Endometrial microvascular endothelial cells (primary cell): Measurements from ENCODE around the gene CACNA1B. TPM values are rescaled to one million over a fixed set of nuclear protein-coding genes. Genes with fewer than 3 reads are reported as not detected.

Experiments
- in situ Hi-C: cut with HindIII; loops from 2 replicates; pipeline ENCODE4 v1.10.0; 2017; ENCODE audit warnings: low sequenced_read_pairs, low pct_unique_long_range_greater_than_20kb; ENCODE audit errors: inconsistent ontology term
- total RNA-seq: library from RNA; depleted of rRNA; stranded (reverse); fragments of >200 nt; gene quantifications from one replicate; pipeline ENCODE4 v1.2.3, GENCODE V29; 2015; ENCODE audit errors: inconsistent ontology term

The CACNA1B gene
- total RNA-seq, 1 donor from 2014 or later = not detected

GRCh38 chr9:138053996-138054752, 176.6 kb downstream of the CACNA1B start:
- in situ Hi-C loops = no loop called here

GRCh38 chr9:138057726-138058125, 180.1 kb downstream of the CACNA1B start:
- in situ Hi-C loops = no loop called here

- in situ Hi-C loops = no loop called here
Measured at GRCh38 chr9:138058181-138058580, 180.6 kb downstream of the CACNA1B start.

DNA sequence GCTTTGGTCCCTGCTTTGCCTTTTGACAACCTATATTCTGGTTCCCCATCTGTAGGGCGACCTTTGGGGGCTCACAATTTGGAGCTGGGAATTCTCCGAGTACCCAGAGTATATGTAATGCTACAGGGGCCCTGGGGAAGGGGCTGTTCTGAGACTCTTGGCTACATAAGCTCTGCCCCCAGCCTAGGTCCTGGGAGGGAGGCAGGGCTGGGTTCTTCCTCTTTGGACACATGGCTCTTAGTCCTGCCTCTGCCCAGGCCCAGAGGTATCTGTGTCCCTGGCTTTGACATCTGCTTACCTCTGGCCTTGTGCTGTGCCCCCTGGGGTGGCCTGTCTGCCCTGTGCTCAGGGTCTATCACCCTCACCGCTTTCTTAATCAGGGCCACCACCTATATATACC, 181.6 kb downstream of the CACNA1B start:
- in situ Hi-C loops = no loop called here

GRCh38 chr9:138060365-138060764, 182.8 kb downstream of the CACNA1B start:
- in situ Hi-C loops = no loop called here

- in situ Hi-C loops = no loop called here
Measured at GRCh38 chr9:138060881-138061280, 183.3 kb downstream of the CACNA1B start.

DNA sequence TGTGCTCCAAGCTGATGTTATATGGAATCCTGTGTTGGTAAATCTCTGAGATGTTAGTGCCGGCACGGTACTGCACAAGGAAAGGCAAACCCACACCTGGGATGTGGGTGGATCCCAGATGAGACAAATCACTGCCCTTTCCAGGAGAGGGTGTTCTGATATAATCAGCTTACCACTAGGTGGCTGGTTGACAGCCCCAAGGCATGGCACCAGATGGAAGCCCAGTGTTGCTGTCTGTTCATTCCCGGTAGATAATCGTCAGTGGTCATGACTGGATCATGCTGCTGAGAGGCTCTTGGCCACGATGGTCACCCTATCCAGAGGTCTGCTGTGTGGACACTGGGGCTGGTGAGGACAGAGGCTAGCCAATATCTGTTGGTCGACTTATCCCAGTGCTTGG, 184.0 kb downstream of the CACNA1B start:
- in situ Hi-C loops = no loop called here

DNA sequence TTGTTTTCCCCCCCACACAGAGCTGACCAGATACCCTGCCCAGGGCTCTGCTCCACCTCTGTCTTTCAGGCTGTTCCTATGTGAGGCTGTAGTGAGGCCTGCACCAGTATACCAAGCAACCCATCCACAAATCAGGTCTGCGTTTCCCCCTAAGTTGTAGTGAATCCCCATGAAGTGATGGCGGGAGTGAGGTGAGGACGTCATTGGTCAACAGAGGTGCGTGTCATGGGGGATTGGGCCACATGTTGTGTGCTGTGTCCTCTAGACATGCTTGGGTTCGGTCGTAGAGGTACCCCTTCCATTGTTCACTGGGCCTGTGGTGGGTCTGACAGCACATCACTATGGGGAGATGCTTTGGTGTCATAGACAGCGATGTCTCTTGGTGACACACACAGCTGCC, 184.6 kb downstream of the CACNA1B start:
- in situ Hi-C loops = no loop called here

DNA sequence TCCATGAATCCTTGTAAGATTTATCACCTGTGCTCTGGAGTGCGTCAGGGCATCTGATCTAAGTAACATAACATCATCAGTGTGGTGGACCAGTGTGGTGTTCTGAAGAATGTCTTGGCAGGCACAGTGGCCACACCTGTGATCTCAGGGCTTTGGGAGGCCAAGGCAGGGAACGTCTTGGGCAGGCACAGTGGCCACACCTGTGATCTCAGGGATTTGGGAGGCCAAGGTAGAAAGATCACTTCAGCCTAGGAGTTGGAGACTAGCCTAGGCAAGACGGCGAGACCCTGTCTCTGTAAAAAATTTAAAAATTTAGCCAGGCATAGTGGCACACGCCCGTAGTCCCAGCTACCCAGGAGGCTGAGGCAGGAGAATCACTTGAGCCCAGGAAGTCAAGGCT, 185.5 kb downstream of the CACNA1B start:
- in situ Hi-C loops = no loop called here

GRCh38 chr9:138063785-138064184, 186.2 kb downstream of the CACNA1B start:
- in situ Hi-C loops = no loop called here

GRCh38 chr9:138064547-138064946, 187.0 kb downstream of the CACNA1B start:
- in situ Hi-C loops = no loop called here

GRCh38 chr9:138065287-138065686, 187.7 kb downstream of the CACNA1B start:
- in situ Hi-C loops = no loop called here

- in situ Hi-C loops = no loop called here
Measured at GRCh38 chr9:138066049-138066448, 188.5 kb downstream of the CACNA1B start.

- in situ Hi-C loops = no loop called here
Measured at GRCh38 chr9:138067613-138068367, 190.2 kb downstream of the CACNA1B start.

- in situ Hi-C loops = no loop called here
Measured at GRCh38 chr9:138068601-138069035, 191.0 kb downstream of the CACNA1B start.

DNA sequence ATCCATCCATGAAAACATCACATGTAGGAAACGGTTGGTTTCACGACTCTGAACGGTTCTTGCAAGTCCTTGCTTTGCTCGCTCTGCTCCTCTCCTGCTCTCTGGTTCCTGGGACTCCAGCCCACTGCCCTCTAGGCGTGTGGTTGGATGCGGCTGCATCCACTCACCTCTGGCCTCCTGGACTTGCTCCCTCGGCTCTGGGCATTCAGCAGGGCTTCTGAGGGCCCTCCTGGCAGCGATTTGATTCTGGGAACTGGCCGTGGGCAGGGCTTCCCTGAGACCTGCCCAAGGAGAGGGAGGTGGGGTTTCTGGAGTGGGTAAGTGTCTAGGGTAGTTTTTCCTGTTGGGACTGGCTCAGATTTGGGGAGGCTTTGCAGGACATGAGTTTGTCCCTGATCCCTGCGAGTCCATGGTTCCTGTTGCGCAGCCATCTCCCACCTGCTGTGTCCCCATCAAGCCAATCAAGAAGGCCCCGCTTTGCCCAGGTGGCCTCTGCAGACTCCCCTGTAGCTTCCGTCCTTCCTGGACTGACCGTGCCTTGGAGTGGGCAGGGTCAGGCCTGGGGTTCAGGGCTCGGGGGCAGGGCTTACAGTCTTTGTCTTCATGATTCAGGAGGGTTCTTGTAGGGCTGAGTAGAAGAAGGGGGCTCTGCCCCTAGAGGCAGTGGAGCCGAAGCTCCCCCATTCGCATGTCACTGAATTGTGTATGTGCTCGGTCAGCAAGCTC, 192.3 kb downstream of the CACNA1B start:
- in situ Hi-C loops = no loop called here

DNA sequence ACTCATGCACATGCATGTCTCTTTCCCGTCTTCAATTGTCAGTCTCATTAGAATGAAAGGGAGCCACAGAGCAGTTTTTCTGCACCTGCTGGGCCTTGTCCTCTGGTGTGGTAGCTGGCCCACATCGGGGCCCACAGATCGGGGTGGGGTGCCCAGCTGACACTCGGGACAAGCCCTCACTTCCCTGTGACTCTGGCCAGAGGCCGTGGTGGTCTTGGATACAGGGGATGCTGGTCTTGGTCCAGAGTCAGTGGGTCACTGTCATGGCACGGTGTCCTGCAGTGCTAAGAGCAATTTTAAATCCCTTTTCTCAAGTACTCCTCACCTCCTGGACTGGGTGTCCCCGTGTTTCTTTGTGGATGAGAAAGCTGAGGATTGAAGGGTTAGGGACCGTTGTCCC, 193.2 kb downstream of the CACNA1B start:
- in situ Hi-C loops = no loop called here

DNA sequence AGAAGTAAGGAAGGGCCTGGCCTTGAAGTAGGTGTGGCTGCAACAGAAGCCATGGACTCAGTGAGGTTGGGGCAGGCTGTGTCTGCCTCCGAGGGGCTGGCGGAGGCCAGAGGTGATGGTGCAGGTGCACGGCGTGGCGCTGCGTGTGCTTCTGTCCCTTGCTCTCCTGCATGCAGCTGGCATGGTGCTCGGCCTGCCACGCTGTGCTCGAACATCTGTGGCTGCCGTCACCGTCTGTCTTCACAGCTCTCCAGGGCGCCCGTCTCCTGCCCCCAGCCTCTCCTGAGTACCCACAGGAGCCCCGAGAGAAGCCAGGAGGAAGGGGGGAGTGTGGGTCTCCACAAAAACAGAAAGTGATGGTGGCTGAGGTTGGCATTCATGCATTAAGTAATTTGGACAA, 193.7 kb downstream of the CACNA1B start:
- in situ Hi-C loops = no loop called here

DNA sequence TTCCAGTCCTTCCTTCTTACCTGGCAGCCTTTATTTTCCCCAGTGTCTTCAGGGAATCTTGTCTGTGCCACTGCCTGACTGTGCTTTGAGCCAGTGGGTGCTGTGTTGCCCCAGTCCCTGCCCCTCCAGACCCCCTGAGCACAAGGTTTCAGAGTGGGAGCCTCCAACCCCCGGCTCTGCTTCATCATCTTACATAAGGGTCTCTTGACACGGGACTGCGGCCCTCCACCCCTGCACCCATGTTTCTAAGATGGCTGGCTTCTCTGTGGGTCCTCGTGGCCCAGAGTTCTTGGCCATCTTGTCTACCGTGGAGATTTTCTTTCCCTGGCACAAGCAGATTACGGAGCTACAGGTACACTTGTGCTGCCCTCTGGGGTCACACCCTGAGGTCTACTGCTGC, 194.1 kb downstream of the CACNA1B start:
- in situ Hi-C loops = no loop called here
